ENCODE results near the gene TFEB. TPM values are rescaled to one million over a fixed set of nuclear protein-coding genes. Genes with fewer than 3 reads are reported as not detected.

TFEB gene
- total RNA-seq, 1 donor from 2014 or later, result 37.8 TPM

DNA sequence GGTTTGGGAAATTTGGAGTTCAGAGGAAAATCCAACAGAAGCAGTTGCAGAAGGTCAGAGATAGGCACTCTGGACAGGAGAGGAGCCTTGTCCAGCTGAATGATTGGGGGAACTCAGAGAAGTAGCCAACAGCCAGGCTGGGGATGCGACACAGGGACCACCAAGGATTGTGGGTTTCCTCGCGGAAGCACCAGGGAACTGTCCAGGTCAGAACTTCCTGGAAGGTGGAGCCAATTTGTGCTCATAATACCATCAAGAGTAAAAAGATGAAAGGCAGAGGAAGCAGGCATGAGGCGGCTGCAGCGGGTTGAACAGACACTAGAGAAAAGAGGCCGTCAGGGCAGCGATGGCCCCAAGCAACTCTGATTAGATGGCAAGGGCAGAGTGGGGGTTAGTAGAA is 63.4 kb downstream of the TFEB start:
- TF ChIP-seq POLR2AphosphoS5 (IDR thresholded peaks at IDR 0.05; ENCODE audit: insufficient read depth in 1 of 2, low read depth in 1 of 2) (no peak), CTCF (IDR thresholded peaks at IDR 0.05) (no peak), POLR2A (IDR thresholded peaks at IDR 0.05) (no peak)
- no peaks in the 10 kb centered on the region for H3K4me1 ChIP-seq
- H3K27ac ChIP-seq, result no peak overlapping the region
- H3K36me3 ChIP-seq, result no peaks in the 10 kb centered on the region
- no peaks in the 10 kb centered on the region for H3K27me3 ChIP-seq
- H3K4me3 ChIP-seq, result no peak overlapping the region
- intact Hi-C loops (cut with DNase I), result no loop called here
- H3K9me3 ChIP-seq, result no peaks in the 10 kb centered on the region
- DNase-seq (ENCODE audit: extremely low spot score in 2 of 2), result no peak

- H3K36me3 ChIP-seq, result no peaks in the 10 kb centered on the region
- H3K27me3 ChIP-seq, result no peaks in the 10 kb centered on the region
- no peak for DNase-seq (ENCODE audit: extremely low spot score in 2 of 2)
- intact Hi-C loops (cut with DNase I), result no loop called here
- H3K9me3 ChIP-seq, result no peaks in the 10 kb centered on the region
- H3K4me1 ChIP-seq, result no peaks in the 10 kb centered on the region
- no peak overlapping the region for H3K27ac ChIP-seq
- H3K4me3 ChIP-seq, result no peak overlapping the region
- TF ChIP-seq CTCF (IDR thresholded peaks at IDR 0.05) (no peak), POLR2A (IDR thresholded peaks at IDR 0.05) (no peak), POLR2AphosphoS5 (IDR thresholded peaks at IDR 0.05; ENCODE audit: insufficient read depth in 1 of 2, low read depth in 1 of 2) (no peak)
Measured at GRCh38 chr6:41671376-41671775, 64.0 kb downstream of the TFEB start.

DNA sequence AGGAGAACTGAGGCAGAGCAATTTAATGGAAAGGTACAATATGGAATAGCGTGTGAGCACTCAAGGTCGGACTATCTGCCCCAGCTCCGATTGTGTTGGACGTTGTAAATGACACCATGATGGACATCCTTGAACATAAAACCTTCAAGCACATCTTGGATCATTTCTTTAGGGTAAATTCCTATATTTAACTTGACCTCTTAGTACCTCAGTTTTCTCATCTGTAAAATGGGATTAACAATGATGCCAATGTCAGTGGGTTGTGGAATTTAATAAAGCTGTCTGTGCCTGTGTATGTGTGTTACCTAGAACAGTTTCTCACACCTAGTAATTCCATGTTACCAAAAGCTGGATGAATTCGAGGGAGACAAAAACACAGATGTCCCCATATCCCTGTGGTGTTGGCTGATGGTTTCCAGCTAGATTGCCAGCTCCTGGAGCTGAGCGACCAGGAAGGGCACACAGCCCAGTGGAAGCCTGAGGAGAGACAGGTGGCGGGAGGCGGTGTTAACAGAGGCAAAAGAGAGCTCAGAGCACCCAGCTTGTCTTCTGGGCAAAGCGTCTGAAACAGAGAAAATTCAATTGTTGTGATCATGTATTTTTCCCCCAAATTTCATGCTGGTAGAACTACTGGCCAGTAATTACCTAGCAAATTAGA is 64.6 kb downstream of the TFEB start:
- TF ChIP-seq CTCF (IDR thresholded peaks at IDR 0.05) (no peak), POLR2A (IDR thresholded peaks at IDR 0.05) (no peak)
- H3K27ac ChIP-seq, result no peak overlapping the region
- no peaks in the 10 kb centered on the region for H3K9me3 ChIP-seq
- intact Hi-C loops (cut with DNase I), result no loop called here
- H3K4me1 ChIP-seq, result no peaks in the 10 kb centered on the region
- DNase-seq (ENCODE audit: extremely low spot score in 2 of 2), result no peak
- no peak overlapping the region for H3K4me3 ChIP-seq
- H3K27me3 ChIP-seq, result no peaks in the 10 kb centered on the region
- H3K36me3 ChIP-seq, result no peaks in the 10 kb centered on the region

DNA sequence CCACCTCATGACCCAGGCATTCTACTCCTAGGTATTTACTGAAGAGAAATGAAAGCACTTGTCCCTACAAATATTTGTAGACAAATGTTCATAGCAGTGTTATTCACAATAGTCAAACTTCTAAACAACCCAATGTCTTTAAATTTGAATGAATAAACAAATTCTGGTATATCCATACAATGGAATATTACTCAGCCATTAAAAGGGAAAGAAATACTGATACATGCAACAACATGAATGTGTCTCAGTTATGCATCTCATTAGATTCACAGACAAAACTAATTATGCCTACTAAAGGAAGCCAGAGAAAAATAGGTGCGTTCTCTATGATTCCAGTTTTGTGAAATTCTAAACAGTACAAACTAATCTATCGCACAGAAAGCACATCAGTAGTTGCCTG is 66.4 kb downstream of the TFEB start:
- Histone ChIP-seq H3K27ac (no peak overlapping the region), H3K4me1 (no peaks in the 10 kb centered on the region), H3K27me3 (no peaks in the 10 kb centered on the region), H3K4me3 (no peak overlapping the region), H3K9me3 (no peaks in the 10 kb centered on the region), H3K36me3 (no peaks in the 10 kb centered on the region)
- DNase-seq (ENCODE audit: extremely low spot score in 2 of 2), result no peak
- no peak for TF ChIP-seq CTCF (IDR thresholded peaks at IDR 0.05)
- no peak for TF ChIP-seq POLR2AphosphoS5 (IDR thresholded peaks at IDR 0.05; ENCODE audit: insufficient read depth in 1 of 2, low read depth in 1 of 2)
- TF ChIP-seq POLR2A (IDR thresholded peaks at IDR 0.05), result no peak
- intact Hi-C loops (cut with DNase I), result no loop called here

DNA sequence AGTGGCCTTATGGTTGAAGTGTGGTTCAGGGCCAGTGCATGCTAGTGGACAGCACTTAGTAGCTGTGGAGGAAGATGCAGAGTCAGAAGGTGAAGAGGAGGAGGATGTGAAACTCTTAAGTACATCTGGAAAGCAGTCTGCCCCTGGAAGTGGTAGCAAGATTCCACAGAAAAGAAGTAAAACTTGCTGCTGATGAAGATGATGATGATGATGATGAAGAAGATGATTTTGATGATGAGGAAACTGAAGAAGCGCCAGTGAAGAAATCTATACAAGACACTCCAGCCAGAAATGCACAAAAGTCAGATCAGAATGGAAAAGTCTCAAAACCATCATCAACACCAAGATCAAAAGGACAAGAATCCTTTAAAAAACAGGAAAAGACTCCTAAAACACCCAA is 68.2 kb downstream of the TFEB start:
- TF ChIP-seq CTCF (IDR thresholded peaks at IDR 0.05) (no peak), POLR2A (IDR thresholded peaks at IDR 0.05) (no peak), POLR2AphosphoS5 (IDR thresholded peaks at IDR 0.05; ENCODE audit: insufficient read depth in 1 of 2, low read depth in 1 of 2) (no peak)
- H3K4me3 ChIP-seq, result no peak overlapping the region
- H3K36me3 ChIP-seq, result no peaks in the 10 kb centered on the region
- no peak overlapping the region for H3K27ac ChIP-seq
- no peaks in the 10 kb centered on the region for H3K4me1 ChIP-seq
- no peaks in the 10 kb centered on the region for H3K27me3 ChIP-seq
- no peaks in the 10 kb centered on the region for H3K9me3 ChIP-seq
- DNase-seq (ENCODE audit: extremely low spot score in 2 of 2), result no peak
- intact Hi-C loops (cut with DNase I), result no loop called here
